Ishikawa (cell line): ENCODE data around the gene OTUD6A.

ENCODE experiments used
- CEBPB ChIP-seq: IDR thresholded peaks from 2 replicates; pipeline ENCODE4 v1.6.1; 2012
- CREB1 ChIP-seq: IDR thresholded peaks from 2 replicates; pipeline ENCODE4 v1.6.1; 2012; ENCODE audit warnings: low read depth
- EGR1 ChIP-seq: IDR thresholded peaks from 2 replicates; pipeline ENCODE4 v1.6.1; 2012
- EP300 ChIP-seq: IDR thresholded peaks from 2 replicates; pipeline ENCODE4 v1.6.1; 2012; ENCODE audit warnings: borderline replicate concordance
- FOXM1 ChIP-seq: IDR thresholded peaks from 2 replicates; pipeline ENCODE4 v1.6.1; 2012; ENCODE audit warnings: low read depth, borderline replicate concordance
- MAX ChIP-seq: IDR thresholded peaks from 2 replicates; pipeline ENCODE4 v1.6.1; 2012
- NFIC ChIP-seq: IDR thresholded peaks from 2 replicates; pipeline ENCODE4 v1.6.1; 2012
- RAD21 ChIP-seq: IDR thresholded peaks from 2 replicates; pipeline ENCODE4 v1.6.1; 2012; ENCODE audit warnings: low read depth
- REST ChIP-seq: IDR thresholded peaks from 2 replicates; pipeline ENCODE4 v1.6.1; 2012; ENCODE audit warnings: low read depth, mild to moderate bottlenecking
- TAF1 ChIP-seq: IDR thresholded peaks from 2 replicates; pipeline ENCODE4 v1.6.1; 2012; ENCODE audit warnings: low read depth, mild to moderate bottlenecking
- TEAD4 ChIP-seq: IDR thresholded peaks from 2 replicates; pipeline ENCODE4 v1.6.1; 2012
- YY1 ChIP-seq: IDR thresholded peaks from 2 replicates; pipeline ENCODE4 v1.6.1; 2012; ENCODE audit warnings: low read depth
- ZBTB7A ChIP-seq: IDR thresholded peaks from 2 replicates; pipeline ENCODE4 v1.6.1; 2012; ENCODE audit warnings: low read depth
- TF ChIP-seq, protein P1 (sequence below): IDR thresholded peaks from 2 replicates; pipeline ENCODE4 v1.6.1; 2012

DNA sequence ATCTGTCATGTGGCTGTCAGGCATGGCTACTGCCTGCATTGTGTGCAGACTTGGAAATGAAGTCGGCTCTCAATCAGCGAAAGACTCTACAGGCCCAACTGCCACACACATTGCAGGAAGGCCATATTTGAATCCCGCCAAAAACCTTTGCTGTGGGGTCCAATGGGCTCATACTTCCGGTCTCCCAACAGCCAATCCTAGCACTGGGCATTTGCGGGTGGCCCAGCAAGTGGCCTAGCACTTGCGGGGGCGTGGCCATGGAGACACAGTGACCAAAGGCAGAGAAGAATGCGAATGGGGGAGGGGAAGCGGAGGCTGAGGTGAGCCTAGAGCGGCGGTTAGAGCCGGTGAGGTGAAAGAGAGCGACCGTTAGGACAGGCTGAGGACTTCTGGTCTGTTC lies at the start of gene OTUD6A:
- TF ChIP-seq CEBPB = no peak
- TF ChIP-seq EP300 = no peak
- TF ChIP-seq REST = no peak
- no peak for TF ChIP-seq YY1
- TF ChIP-seq MAX = no peak
- TF ChIP-seq CREB1 = no peak
- TF ChIP-seq RAD21 = no peak
- no peak for TF ChIP-seq ZBTB7A
- TF ChIP-seq EGR1 = no peak
- no peak for TF ChIP-seq TAF1
- TF ChIP-seq FOXM1 = no peak
- TF ChIP-seq, protein P1, sequence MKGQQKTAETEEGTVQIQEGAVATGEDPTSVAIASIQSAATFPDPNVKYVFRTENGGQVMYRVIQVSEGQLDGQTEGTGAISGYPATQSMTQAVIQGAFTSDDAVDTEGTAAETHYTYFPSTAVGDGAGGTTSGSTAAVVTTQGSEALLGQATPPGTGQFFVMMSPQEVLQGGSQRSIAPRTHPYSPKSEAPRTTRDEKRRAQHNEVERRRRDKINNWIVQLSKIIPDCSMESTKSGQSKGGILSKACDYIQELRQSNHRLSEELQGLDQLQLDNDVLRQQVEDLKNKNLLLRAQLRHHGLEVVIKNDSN = no peak
- no peak for TF ChIP-seq NFIC
- TF ChIP-seq TEAD4 = no peak
